ENCODE measurements around the gene ST6GALNAC2.

- TF ChIP-seq EZH2 (IDR thresholded peaks at IDR 0.05; ENCODE audit: insufficient read depth, poor library complexity, severe bottlenecking) (no peak), EZH2phosphoT487 (IDR thresholded peaks at IDR 0.05; ENCODE audit: insufficient read depth, low read depth) (no peak)
Measured at GRCh38 chr17:76633628-76634328, 48.1 kb upstream of the ST6GALNAC2 start.
